T-cell (primary cell): ENCODE data around the gene BCOR. TPM values are rescaled to one million over a fixed set of nuclear protein-coding genes. Genes with fewer than 3 reads are reported as not detected.

Source experiments
- ATAC-seq, 4 experiments: fragments of 200-7000 bp in 3 of 4; fragments of 150-1000 bp in 1 of 4; cut with Tn5 transposase; replicated peaks in 1 of 4; 1 replicate in 3 of 4; 2 replicates in 1 of 4; pipeline ENCODE4 v1.10.0; 2021; ENCODE audit warnings: moderate library complexity in 3 of 4, mild to moderate bottlenecking in 2 of 4, moderate number of reproducible peaks in 1 of 4
- CTCF ChIA-PET, 2 donors: fragments of 300-600 bp; sonication (Branson Sonifier 250); formaldehyde crosslinking; loops; one replicate each; lab custom pipeline; 2022; ENCODE audit warnings: antibody characterized with exemption in 2 of 2; lab: Charles Lee
- POLR2A ChIA-PET, 2 donors: fragments of 300-600 bp; sonication (Branson Sonifier 250); formaldehyde crosslinking; loops; one replicate each; lab custom pipeline; 2022; ENCODE audit warnings: antibody characterized with exemption in 2 of 2; lab: Charles Lee
- DNase-seq, 35 experiments: peaks; one replicate each; pipeline versions ENCODE4 v3.0.0 to v3.0.0-alpha.2; 2013 to 2023
- H3K27ac ChIP-seq: one replicate; pipeline ENCODE4 v1.5.1; 2013; ENCODE audit warnings: low read length
- H3K27me3 ChIP-seq, 2 experiments: replicated peaks in 1 of 2; 1 replicate in 1 of 2; 2 replicates in 1 of 2; pipeline versions ENCODE4 v1.6.1 to v1.7.0; 2013; ENCODE audit warnings: low read length in 1 of 2, mixed read lengths in 1 of 2; ENCODE audit not compliant: control insufficient read depth in 2 of 2, insufficient read depth in 2 of 2; ENCODE audit errors: extremely low read depth in 1 of 2
- H3K36me3 ChIP-seq, 2 donors: 1 replicate in 1 of 2; 2 replicates in 1 of 2; pipeline versions ENCODE4 v1.6.1 to v1.7.0; 2013; ENCODE audit warnings: low read length in 1 of 2; ENCODE audit not compliant: control insufficient read depth in 2 of 2, insufficient read depth in 1 of 2; ENCODE audit errors: extremely low read depth in 1 of 2
- H3K4me1 ChIP-seq, 2 experiments: 1 replicate in 1 of 2; 2 replicates in 1 of 2; pipeline versions ENCODE4 v1.6.1 to v1.7.0; 2013; ENCODE audit warnings: low read length in 2 of 2, mixed read lengths in 1 of 2; ENCODE audit not compliant: insufficient read depth in 2 of 2, control insufficient read depth in 1 of 2; ENCODE audit errors: extremely low read depth in 1 of 2
- H3K4me3 ChIP-seq, 2 donors: 1 replicate in 1 of 2; 2 replicates in 1 of 2; pipeline versions ENCODE4 v1.5.1 to v1.7.0; 2013; ENCODE audit warnings: mild to moderate bottlenecking in 2 of 2, low read length in 1 of 2, moderate library complexity in 1 of 2; ENCODE audit not compliant: control insufficient read depth in 1 of 2; ENCODE audit errors: extremely low read depth in 1 of 2
- H3K9me3 ChIP-seq: 2 replicates; pipeline ENCODE4 v1.7.0; 2013
- H3K27ac Mint-ChIP-seq, 2 donors: one replicate each; pipeline ENCODE4 v1.8.0; 2020 to 2021; ENCODE audit warnings: mild to moderate bottlenecking in 2 of 2, mixed read lengths in 2 of 2
- H3K27me3 Mint-ChIP-seq, 2 donors: one replicate each; pipeline ENCODE4 v1.8.0; 2021 to 2022; ENCODE audit warnings: mixed read lengths in 2 of 2
- H3K36me3 Mint-ChIP-seq: one replicate; pipeline ENCODE4 v1.8.0; 2021; ENCODE audit warnings: mixed read lengths
- H3K4me1 Mint-ChIP-seq, 3 donors: one replicate each; pipeline ENCODE4 v1.8.0; 2020 to 2022; ENCODE audit warnings: mixed read lengths in 3 of 3, mild to moderate bottlenecking in 1 of 3
- H3K4me3 Mint-ChIP-seq, 3 donors: one replicate each; pipeline ENCODE4 v1.8.0; 2020 to 2022; ENCODE audit warnings: mild to moderate bottlenecking in 3 of 3, mixed read lengths in 3 of 3, moderate library complexity in 3 of 3
- H3K9me3 Mint-ChIP-seq, 3 donors: one replicate each; pipeline ENCODE4 v1.8.0; 2020 to 2022; ENCODE audit warnings: mixed read lengths in 3 of 3
- WGBS: methylation state at CpG from one replicate; pipeline ENCODE4 v1.1.5; 2013; ENCODE audit warnings: missing lambda C conversion rate; ENCODE audit not compliant: insufficient coverage; 5-methylcytosine and 5-hydroxymethylcytosine counted together
- total RNA-seq, 35 experiments: library from RNA in 6 of 35; stranded (reverse) in 6 of 35; fragments of 120-200 nt in 1 of 35; gene quantifications; one replicate each; pipeline versions ENCODE4 v1.2.1 to v1.2.4 and lab custom pipeline; 2013 to 2026

BCOR gene
- 10 to 100 TPM; 24.4 to 49.2 (median 42.2) TPM for total RNA-seq
- 32.6 TPM for total RNA-seq (2013)
- total RNA-seq (lab: John Stamatoyannopoulos, UW): 62.6 to 233 (median 97.1) reads per million in 29 experiments

DNA sequence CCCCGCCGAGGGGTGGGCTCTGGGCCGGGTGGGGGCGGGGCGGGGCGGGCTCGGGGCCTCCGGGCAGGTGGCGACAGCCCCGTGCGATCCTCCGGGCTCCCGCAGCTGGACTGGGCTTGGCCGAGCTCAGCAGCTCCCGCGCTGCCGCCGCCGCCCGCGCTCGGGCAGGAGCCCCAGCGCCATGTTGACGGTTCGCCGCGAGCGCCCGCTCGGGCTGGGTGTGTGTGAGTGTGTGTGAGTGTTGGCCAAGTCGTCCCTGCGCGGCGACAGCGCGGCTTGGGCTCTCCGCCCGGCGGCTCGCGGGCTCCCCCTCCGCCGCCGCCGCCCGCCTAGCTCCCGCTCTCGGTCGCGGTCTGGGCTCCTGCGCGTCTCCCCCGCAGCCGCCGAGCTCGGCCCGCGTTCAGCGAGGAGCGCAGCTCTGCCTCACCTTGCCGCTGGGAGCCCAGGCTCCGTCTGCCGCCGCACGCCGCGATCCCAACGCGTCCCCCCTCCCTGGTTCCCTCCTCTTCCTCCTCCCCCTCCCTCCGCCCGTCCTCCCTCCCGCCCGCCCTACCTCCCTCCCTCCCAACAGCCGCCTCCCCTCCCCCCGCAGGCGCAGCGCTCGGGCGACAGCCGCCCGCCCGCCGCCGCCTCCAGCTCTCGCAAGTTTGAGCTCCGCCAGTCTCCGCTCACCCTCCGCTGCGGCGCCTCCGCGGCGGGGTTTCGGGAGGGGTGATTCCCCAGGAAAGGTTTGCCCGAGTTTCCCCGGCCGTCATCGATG, at the start of gene BCOR:
Gene BCOR (minus strand): TSS at position 455 of the 760 bp plus-strand sequence. CDS start 20,029 bp downstream, outside the sequence.
- ChIA-PET CTCF (interaction anchor here in 1 of 2 donors (0.6 to 1.4 kb wide), 7 partner anchors 13 to 1291 kb away, joined by 3 to 5 read pairs (median 3); no protein-coding TSS in a partner anchor), POLR2A (interaction anchor here in 1 of 2 donors (0.6 kb wide), 4 partner anchors 9 to 538 kb away, joined by 3 to 16 read pairs (median 4); no protein-coding TSS in a partner anchor)
- H3K36me3 Mint-ChIP-seq: no peaks in the 10 kb centered on the region
- H3K4me1 ChIP-seq: peaks cover 6 to 33% of the 10 kb centered on the region in 2 experiments
- peak within 1 kb of the TSS; percentile 85 to 91 for H3K27ac Mint-ChIP-seq
- no peaks in the 10 kb centered on the region for H3K9me3 ChIP-seq
- peaks cover 0 to 10% of the 10 kb centered on the region in 2 donors for H3K27me3 Mint-ChIP-seq
- ATAC-seq (peak; percentile 46 to 55 (median 52)), DNase-seq (peak in 34 of 35 experiments; percentile 25 to 83 (median 57))
- no peaks in the 10 kb centered on the region for H3K9me3 Mint-ChIP-seq
- H3K27ac ChIP-seq: peak within 1 kb of the TSS; percentile 38
- no peaks in the 10 kb centered on the region for H3K36me3 ChIP-seq
- H3K4me1 Mint-ChIP-seq: peaks cover 22 to 37% (median 24%) of the 10 kb centered on the region in 3 donors
- H3K4me3 ChIP-seq: peak within 1 kb of the TSS; percentile 62 to 79
- H3K27me3 ChIP-seq: no peaks in the 10 kb centered on the region
- peak within 1 kb of the TSS; percentile 88 to 95 (median 88) for H3K4me3 Mint-ChIP-seq
- 0% methylated on average over 2 of the region's 98 CpGs for whole genome bisulfite sequencing

DNA sequence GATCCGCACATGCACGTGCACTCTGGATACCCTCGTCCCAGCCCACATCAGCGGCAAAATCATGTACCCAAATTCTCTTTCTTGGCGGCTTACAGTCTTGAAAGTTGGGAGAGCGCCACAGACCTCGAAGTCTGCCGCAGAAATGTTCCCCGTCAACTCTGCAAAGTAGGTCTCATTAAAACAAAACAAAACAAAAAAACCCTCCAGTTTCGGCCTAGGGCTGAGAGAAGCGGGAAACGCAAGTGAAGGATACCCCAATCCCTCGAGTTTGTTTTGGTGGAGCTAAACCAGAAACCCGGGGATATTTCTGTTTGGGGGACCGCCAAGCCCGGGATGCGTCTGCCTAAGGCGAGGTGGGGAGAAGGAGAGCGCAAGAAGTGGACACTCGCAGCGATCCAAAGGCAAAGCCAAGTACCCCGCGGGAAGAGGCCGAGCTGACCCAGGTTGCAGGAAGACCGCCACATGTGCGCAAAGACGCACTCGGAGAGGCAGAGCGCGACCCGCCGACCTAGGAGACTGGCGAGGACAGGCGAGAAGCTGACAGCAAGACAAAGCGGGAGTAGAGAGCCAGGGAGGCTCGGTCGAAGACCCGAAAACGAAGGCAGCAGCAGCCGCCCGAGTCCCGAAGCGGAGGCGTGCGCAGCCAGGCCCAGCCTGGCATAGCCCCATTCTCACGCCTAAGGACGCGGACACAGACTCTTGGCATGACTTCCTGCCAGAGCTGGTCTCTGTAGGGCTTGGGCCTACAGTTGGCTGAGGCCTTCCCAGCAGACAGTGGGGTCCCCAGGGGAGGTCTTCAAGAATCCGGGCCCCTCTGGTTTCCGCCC, 49.6 kb upstream of the BCOR start:
- Mint-ChIP-seq H3K27ac (no peak overlapping the region), H3K36me3 (no peaks in the 10 kb centered on the region), H3K27me3 (peaks cover 2 to 17% of the 10 kb centered on the region in 2 donors), H3K4me3 (peak overlapping the region in 2 of 3 donors; percentile 54 to 69), H3K9me3 (no peaks in the 10 kb centered on the region), H3K4me1 (peaks cover 13 to 25% (median 18%) of the 10 kb centered on the region in 3 donors)
- WGBS: 90% methylated on average over 7 of the region's 50 CpGs
- Histone ChIP-seq H3K27me3 (peaks cover 0 to 11% of the 10 kb centered on the region in 2 experiments), H3K27ac (no peak overlapping the region), H3K9me3 (no peaks in the 10 kb centered on the region), H3K36me3 (no peaks in the 10 kb centered on the region), H3K4me3 (peak overlapping the region in 1 of 2 donors; percentile 48), H3K4me1 (peaks cover 0 to 28% of the 10 kb centered on the region in 2 experiments)
- ATAC-seq (no peak), DNase-seq (no peak)
- ChIA-PET POLR2A (interaction anchor here in 1 of 2 donors (0.5 kb wide), 1 partner anchor 161 kb away, joined by 6 read pairs; no protein-coding TSS in a partner anchor), CTCF (no interaction called here)

DNA sequence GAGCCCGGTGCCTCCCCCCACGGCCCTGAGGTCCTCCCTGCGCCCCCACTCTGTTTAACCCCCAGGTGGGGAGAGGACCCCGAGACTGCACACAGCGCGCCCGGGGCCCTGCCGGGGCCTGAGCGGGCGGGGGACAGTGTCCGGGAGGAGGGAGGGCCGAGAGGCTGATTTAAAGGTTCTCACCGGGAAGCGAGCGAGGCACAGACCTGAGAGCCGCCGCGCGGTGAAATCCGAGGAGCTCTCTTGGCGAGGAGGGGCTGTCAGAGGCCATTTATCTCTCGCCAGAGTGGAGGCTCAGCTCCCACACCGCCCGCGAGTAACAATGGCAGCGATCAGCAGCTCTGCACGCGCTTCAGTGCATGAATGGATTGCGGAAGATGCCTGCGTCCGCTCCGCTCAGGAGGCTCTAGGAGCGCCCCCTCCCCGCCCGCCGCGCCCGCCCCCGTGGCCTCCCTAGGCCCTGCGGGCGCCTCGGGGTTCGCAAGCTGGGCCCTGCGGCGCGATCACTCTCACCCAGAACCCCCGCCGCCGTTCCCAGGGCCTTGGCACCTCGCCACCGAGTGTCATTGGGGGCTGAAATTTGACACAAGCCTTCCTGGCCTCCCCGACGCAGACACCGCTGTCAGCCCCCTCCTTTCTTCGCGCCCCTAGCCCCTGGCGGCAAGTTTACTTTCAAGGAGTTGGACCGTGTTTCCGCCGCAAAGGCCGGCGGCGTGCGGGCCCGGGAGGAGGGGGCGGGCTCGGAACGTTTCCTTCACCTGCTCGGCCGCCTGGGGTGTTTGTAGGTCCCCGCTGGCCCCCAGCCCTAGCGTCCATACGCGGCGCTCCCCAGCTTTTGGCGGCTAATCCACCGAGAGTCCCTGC, 48.7 kb upstream of the BCOR start:
- Mint-ChIP-seq H3K4me1 (peaks cover 13 to 25% (median 18%) of the 10 kb centered on the region in 3 donors), H3K4me3 (peak overlapping the region; percentile 59 to 69 (median 63)), H3K27me3 (peaks cover 2 to 17% of the 10 kb centered on the region in 2 donors), H3K27ac (no peak overlapping the region), H3K36me3 (no peaks in the 10 kb centered on the region), H3K9me3 (no peaks in the 10 kb centered on the region)
- ChIA-PET CTCF (interaction anchor here in 1 of 2 donors (0.6 kb wide), 1 partner anchor 1310 kb away, joined by 3 read pairs; no protein-coding TSS in a partner anchor), POLR2A (no interaction called here)
- DNase-seq (peak in 13 of 35 experiments; percentile 20 to 59 (median 36)), ATAC-seq (peak; percentile 79 to 87 (median 84))
- WGBS: 23% methylated on average over 22 of the region's 77 CpGs
- H3K27me3 ChIP-seq: peaks cover 0 to 11% of the 10 kb centered on the region in 2 experiments
- H3K36me3 ChIP-seq: no peaks in the 10 kb centered on the region
- H3K4me1 ChIP-seq: peaks cover 0 to 23% of the 10 kb centered on the region in 2 experiments
- no peaks in the 10 kb centered on the region for H3K9me3 ChIP-seq
- no peak overlapping the region for H3K27ac ChIP-seq
- H3K4me3 ChIP-seq: peak overlapping the region; percentile 48 to 55

DNA sequence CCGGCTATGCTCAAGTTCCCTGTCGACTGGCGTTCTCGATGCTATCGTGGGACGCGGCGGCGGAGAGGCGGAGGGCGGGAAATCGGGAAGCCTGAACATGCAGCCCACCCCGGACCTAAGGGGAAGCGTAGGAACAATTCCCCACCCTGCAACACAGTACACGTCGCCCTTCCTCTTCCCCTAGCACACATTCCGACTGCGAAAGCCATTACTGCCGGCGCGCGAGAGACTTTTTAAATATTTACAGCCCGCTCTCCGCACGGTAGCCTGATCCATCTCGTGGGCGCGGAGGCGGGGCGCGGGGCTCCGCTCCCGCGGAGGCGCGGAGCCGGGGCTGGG, 48.1 kb upstream of the BCOR start:
- Mint-ChIP-seq H3K27me3 (peaks cover 2 to 17% of the 10 kb centered on the region in 2 donors), H3K4me3 (peak overlapping the region; percentile 43 to 69 (median 51)), H3K36me3 (no peaks in the 10 kb centered on the region), H3K4me1 (peaks cover 13 to 25% (median 18%) of the 10 kb centered on the region in 3 donors), H3K27ac (no peak overlapping the region), H3K9me3 (no peaks in the 10 kb centered on the region)
- DNase-seq (no peak), ATAC-seq (peak; percentile 36 to 49 (median 44))
- ChIA-PET CTCF (interaction anchor here in 1 of 2 donors (0.6 kb wide), 1 partner anchor 1311 kb away, joined by 3 read pairs; no protein-coding TSS in a partner anchor), POLR2A (no interaction called here)
- Histone ChIP-seq H3K9me3 (no peaks in the 10 kb centered on the region), H3K27ac (no peak overlapping the region), H3K36me3 (no peaks in the 10 kb centered on the region), H3K4me3 (peak overlapping the region; percentile 48 to 55), H3K27me3 (peaks cover 0 to 11% of the 10 kb centered on the region in 2 experiments), H3K4me1 (peaks cover 0 to 23% of the 10 kb centered on the region in 2 experiments)
- WGBS: 20% methylated on average over 1 of the region's 37 CpGs

DNA sequence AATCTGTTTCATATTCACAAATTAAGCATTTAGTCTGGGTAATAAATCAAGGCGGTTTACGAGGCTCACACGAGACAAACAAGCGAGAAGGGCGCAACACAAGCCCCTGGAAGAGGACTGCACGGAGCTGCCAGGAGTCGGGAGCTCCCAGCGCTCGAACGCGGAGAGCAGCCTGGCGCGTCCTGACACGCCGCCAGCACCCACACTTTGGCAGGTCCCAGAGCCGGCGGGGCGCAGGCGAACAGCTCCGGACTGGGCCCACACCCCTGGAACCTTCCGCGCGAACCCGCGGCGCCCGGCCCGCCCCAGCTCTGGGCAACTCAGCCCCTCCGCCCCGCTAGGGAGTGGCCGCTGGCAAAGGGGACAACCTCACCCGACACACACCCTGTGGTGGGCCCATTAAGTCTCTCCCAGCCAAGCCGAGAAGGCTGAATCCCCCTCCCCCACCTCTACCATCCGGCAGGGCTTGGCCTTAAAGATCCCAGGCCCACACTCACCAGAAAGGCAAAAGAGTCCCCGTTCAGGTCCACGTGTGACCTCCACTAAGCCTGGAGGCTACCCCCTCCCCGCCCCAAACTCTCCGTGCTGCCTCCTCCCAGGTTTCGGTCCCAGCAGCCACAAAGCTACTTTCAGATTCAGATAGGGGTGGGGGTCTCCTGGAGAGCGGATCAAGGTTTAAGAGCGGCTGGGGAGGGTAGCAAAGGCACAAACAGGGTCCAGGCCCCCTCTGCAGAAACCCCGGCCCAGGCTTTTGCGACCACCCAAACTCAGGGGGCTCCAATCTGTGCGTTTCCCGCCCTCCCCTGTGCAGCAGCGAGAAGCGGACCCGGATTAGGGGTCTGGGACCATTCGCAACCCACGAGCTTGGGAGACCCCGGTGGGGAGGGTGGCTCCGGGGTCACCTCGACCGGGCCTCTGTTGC, 47.5 kb upstream of the BCOR start:
- H3K27ac Mint-ChIP-seq: no peak overlapping the region
- DNase-seq: no peak
- H3K4me3 Mint-ChIP-seq: peak overlapping the region; percentile 43 to 69 (median 51)
- ChIA-PET POLR2A (no interaction called here), CTCF (interaction anchor here in 1 of 2 donors (0.6 kb wide), 2 partner anchors 1120 to 1312 kb away, joined by 3 read pairs; no protein-coding TSS in a partner anchor)
- H3K4me1 Mint-ChIP-seq: peaks cover 13 to 25% (median 16%) of the 10 kb centered on the region in 3 donors
- Histone ChIP-seq H3K4me1 (peaks cover 0 to 23% of the 10 kb centered on the region in 2 experiments), H3K4me3 (peak overlapping the region; percentile 48 to 55), H3K9me3 (no peaks in the 10 kb centered on the region), H3K27me3 (peaks cover 0 to 11% of the 10 kb centered on the region in 2 experiments), H3K27ac (no peak overlapping the region), H3K36me3 (no peaks in the 10 kb centered on the region)
- ATAC-seq: no peak
- no peaks in the 10 kb centered on the region for H3K36me3 Mint-ChIP-seq
- peaks cover 2 to 17% of the 10 kb centered on the region in 2 donors for H3K27me3 Mint-ChIP-seq
- 62% methylated on average over 7 of the region's 54 CpGs for WGBS
- no peaks in the 10 kb centered on the region for H3K9me3 Mint-ChIP-seq
